ENCODE results near the gene LPCAT2. TPM values are rescaled to one million over a fixed set of nuclear protein-coding genes. Genes with fewer than 3 reads are reported as not detected.

Gene LPCAT2
- total and polyA plus RNA-seq, 2 experiments from 2014 or later: 6.4 to 9.5 TPM

DNA sequence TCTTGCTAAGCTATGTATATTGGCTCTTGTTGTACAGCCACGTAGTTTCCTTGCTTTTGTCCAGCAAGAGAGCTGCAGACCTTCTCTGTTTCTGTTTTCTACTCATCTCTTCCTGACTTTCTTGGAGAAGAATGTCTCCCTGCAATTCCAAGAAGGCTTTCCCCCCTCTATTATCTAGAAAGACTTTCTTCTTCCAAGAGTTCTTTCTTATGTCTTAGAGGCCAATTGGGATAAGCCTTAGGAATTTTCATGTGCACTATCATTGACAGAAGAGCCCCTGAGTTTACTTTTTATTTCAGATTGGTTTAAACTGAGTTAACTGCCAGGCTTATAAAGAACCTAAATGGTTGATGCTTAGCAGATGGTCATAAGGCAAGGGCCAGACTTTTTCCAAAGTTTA, 66.6 kb downstream of the LPCAT2 start:
- Histone ChIP-seq H4K20me1 (ENCODE audit: insufficient read depth, poor library complexity, severe bottlenecking) (no peaks in the 10 kb centered on the region), H3K36me3 (replicated peaks; ENCODE audit: insufficient read depth, low read depth) (no peaks in the 10 kb centered on the region), H3K27ac (no peak overlapping the region), H3K4me2 (no peak overlapping the region), H2AFZ (no peak overlapping the region), H3K4me3 (no peak overlapping the region), H3K9me2 (replicated peaks; ENCODE audit: insufficient read depth) (no peaks in the 10 kb centered on the region), H3K79me2 (no peaks in the 10 kb centered on the region), H3K27me3 (no peaks in the 10 kb centered on the region), H3K4me1 (ENCODE audit: insufficient read depth) (no peaks in the 10 kb centered on the region), H3K9me3 (ENCODE audit: low read depth) (no peaks in the 10 kb centered on the region)
- no peak for DNase-seq (ENCODE audit: low spot score)
- 65% methylated on average over 1 of the region's 1 CpG for WGBS (ENCODE audit: low lambda C conversion rate, missing lambda C conversion rate)
- TF ChIP-seq EZH2phosphoT487 (IDR thresholded peaks at IDR 0.05; ENCODE audit: low read depth, severe bottlenecking, unreplicated experiment): no peak
- no peak for TF ChIP-seq EZH2 (IDR thresholded peaks at IDR 0.05; ENCODE audit: borderline replicate concordance)
- TF ChIP-seq, protein P1, sequence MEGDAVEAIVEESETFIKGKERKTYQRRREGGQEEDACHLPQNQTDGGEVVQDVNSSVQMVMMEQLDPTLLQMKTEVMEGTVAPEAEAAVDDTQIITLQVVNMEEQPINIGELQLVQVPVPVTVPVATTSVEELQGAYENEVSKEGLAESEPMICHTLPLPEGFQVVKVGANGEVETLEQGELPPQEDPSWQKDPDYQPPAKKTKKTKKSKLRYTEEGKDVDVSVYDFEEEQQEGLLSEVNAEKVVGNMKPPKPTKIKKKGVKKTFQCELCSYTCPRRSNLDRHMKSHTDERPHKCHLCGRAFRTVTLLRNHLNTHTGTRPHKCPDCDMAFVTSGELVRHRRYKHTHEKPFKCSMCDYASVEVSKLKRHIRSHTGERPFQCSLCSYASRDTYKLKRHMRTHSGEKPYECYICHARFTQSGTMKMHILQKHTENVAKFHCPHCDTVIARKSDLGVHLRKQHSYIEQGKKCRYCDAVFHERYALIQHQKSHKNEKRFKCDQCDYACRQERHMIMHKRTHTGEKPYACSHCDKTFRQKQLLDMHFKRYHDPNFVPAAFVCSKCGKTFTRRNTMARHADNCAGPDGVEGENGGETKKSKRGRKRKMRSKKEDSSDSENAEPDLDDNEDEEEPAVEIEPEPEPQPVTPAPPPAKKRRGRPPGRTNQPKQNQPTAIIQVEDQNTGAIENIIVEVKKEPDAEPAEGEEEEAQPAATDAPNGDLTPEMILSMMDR (IDR thresholded peaks at IDR 0.05; ENCODE audit: poor library complexity): no peak

DNA sequence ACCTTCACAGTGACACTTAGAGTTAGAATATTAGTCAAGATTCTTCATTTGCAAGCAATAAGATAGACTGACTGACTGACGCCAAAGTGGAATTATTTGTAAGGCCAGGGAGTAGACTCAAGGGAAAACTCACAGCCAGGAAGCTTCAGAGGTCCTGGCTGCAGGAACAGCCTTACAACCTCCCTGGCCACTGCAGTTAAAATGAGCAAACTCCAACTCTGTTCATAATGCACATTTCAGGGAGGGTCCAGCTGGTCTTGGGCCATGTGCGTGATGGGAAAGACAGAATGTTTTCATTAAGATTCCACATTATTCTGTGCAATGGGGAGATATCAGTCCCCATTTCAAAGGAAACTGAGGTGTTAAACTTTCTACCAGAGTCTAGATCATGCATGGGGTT, 67.5 kb downstream of the LPCAT2 start:
- Histone ChIP-seq H4K20me1 (ENCODE audit: insufficient read depth, poor library complexity, severe bottlenecking) (no peaks in the 10 kb centered on the region), H3K36me3 (replicated peaks; ENCODE audit: insufficient read depth, low read depth) (no peaks in the 10 kb centered on the region), H3K9me3 (ENCODE audit: low read depth) (no peaks in the 10 kb centered on the region), H3K9me2 (replicated peaks; ENCODE audit: insufficient read depth) (no peaks in the 10 kb centered on the region), H3K4me1 (ENCODE audit: insufficient read depth) (no peaks in the 10 kb centered on the region), H3K79me2 (no peaks in the 10 kb centered on the region), H3K4me2 (no peak overlapping the region), H2AFZ (no peak overlapping the region), H3K27ac (no peak overlapping the region), H3K27me3 (no peaks in the 10 kb centered on the region), H3K4me3 (no peak overlapping the region)
- TF ChIP-seq EZH2 (IDR thresholded peaks at IDR 0.05; ENCODE audit: borderline replicate concordance): no peak
- TF ChIP-seq, protein P1 (IDR thresholded peaks at IDR 0.05; ENCODE audit: poor library complexity): no peak
- TF ChIP-seq EZH2phosphoT487 (IDR thresholded peaks at IDR 0.05; ENCODE audit: low read depth, severe bottlenecking, unreplicated experiment): no peak
- WGBS (ENCODE audit: low lambda C conversion rate, missing lambda C conversion rate): 88% methylated on average over 2 of the region's 2 CpGs
- no peak for DNase-seq (ENCODE audit: low spot score)

DNA sequence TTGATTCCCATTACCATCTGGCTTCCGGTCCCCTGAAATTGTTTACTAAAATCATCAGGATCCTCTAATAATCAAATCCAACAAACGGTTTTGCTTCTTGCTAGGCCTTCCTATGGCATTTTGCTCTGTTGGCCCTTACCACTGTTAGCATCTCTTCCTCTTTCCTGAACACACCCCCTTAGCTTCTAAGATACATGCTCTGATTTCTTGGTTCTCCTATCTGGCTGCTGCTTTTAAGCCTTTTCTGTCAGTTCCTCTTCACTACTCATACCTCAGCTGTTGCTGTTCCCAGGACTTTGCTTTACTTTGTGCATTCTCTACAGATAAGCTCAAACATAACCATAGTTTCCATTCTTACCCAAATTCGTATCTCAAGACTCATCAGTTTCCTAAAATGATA, 69.0 kb downstream of the LPCAT2 start:
- no peaks in the 10 kb centered on the region for H3K4me1 ChIP-seq (ENCODE audit: insufficient read depth)
- H3K27me3 ChIP-seq: no peaks in the 10 kb centered on the region
- no peak for DNase-seq (ENCODE audit: low spot score)
- H3K27ac ChIP-seq: no peak overlapping the region
- no peaks in the 10 kb centered on the region for H4K20me1 ChIP-seq (ENCODE audit: insufficient read depth, poor library complexity, severe bottlenecking)
- no peaks in the 10 kb centered on the region for H3K36me3 ChIP-seq (replicated peaks; ENCODE audit: insufficient read depth, low read depth)
- no peaks in the 10 kb centered on the region for H3K79me2 ChIP-seq
- 90% methylated on average over 3 of the region's 3 CpGs for WGBS (ENCODE audit: low lambda C conversion rate, missing lambda C conversion rate)
- TF ChIP-seq, protein P1 (IDR thresholded peaks at IDR 0.05; ENCODE audit: poor library complexity): no peak
- no peak for TF ChIP-seq EZH2 (IDR thresholded peaks at IDR 0.05; ENCODE audit: borderline replicate concordance)
- TF ChIP-seq EZH2phosphoT487 (IDR thresholded peaks at IDR 0.05; ENCODE audit: low read depth, severe bottlenecking, unreplicated experiment): no peak
- no peaks in the 10 kb centered on the region for H3K9me2 ChIP-seq (replicated peaks; ENCODE audit: insufficient read depth)
- no peak overlapping the region for H3K4me2 ChIP-seq
- no peak overlapping the region for H3K4me3 ChIP-seq
- no peak overlapping the region for H2AFZ ChIP-seq
- no peaks in the 10 kb centered on the region for H3K9me3 ChIP-seq (ENCODE audit: low read depth)

DNA sequence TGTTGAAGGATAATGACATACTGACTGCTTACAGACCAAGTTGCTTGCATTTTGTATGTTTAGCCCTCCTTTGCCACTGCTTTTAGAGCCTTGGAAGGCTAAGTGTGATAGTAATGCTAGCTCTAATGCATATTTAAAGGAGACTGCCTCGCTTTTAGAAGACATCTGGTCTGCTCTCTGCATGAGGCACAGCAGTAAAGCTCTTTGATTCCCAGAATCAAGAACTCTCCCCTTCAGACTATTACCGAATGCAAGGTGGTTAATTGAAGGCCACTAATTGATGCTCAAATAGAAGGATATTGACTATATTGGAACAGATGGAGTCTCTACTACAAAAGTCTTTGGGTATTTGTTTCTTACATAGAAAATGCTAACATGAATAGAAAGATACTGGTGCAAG, 76.8 kb downstream of the LPCAT2 start:
- H3K27ac ChIP-seq: no peak overlapping the region
- DNase-seq (ENCODE audit: low spot score): no peak
- no peaks in the 10 kb centered on the region for H3K9me2 ChIP-seq (replicated peaks; ENCODE audit: insufficient read depth)
- no peaks in the 10 kb centered on the region for H4K20me1 ChIP-seq (ENCODE audit: insufficient read depth, poor library complexity, severe bottlenecking)
- H3K4me3 ChIP-seq: no peak overlapping the region
- no peak for TF ChIP-seq EZH2phosphoT487 (IDR thresholded peaks at IDR 0.05; ENCODE audit: low read depth, severe bottlenecking, unreplicated experiment)
- TF ChIP-seq, protein P1 (IDR thresholded peaks at IDR 0.05; ENCODE audit: poor library complexity): no peak
- no peak for TF ChIP-seq EZH2 (IDR thresholded peaks at IDR 0.05; ENCODE audit: borderline replicate concordance)
- H3K4me1 ChIP-seq (ENCODE audit: insufficient read depth): no peaks in the 10 kb centered on the region
- H2AFZ ChIP-seq: no peak overlapping the region
- no peaks in the 10 kb centered on the region for H3K27me3 ChIP-seq
- no peak overlapping the region for H3K4me2 ChIP-seq
- WGBS (ENCODE audit: low lambda C conversion rate, missing lambda C conversion rate): 64% methylated on average over 2 of the region's 2 CpGs
- no peaks in the 10 kb centered on the region for H3K79me2 ChIP-seq
- H3K36me3 ChIP-seq (replicated peaks; ENCODE audit: insufficient read depth, low read depth): no peaks in the 10 kb centered on the region
- no peaks in the 10 kb centered on the region for H3K9me3 ChIP-seq (ENCODE audit: low read depth)
